ENCODE results near the gene NEK4. TPM values are rescaled to one million over a fixed set of nuclear protein-coding genes. Genes with fewer than 3 reads are reported as not detected.
"Not testable (repeated sequence)": the region's sequence is repeated elsewhere in the genome, so short reads cannot be mapped to it uniquely, and the experiment has no call there.

Gene NEK4
- total RNA-seq, 1 donor from 2014 or later, result 30.3 TPM

GRCh38 chr3:52685285-52685708 is 85.4 kb downstream of the NEK4 start:
- Mint-ChIP-seq H3K27ac (peak overlapping the region; percentile 97), H3K4me3 (peak overlapping the region; percentile 96), H3K36me3 (ENCODE audit: low read depth) (peaks cover 62% of the 10 kb centered on the region), H3K9me3 (no peaks in the 10 kb centered on the region), H3K4me1 (peaks cover 59% of the 10 kb centered on the region), H3K27me3 (peaks cover 1% of the 10 kb centered on the region)
- intact Hi-C loops (cut with micrococcal nuclease), result loop anchor here (1.0 to 10.0 kb wide), 4 partner anchors 87 to 410 kb away; partner anchors contain the start of genes NEK4, NISCH, TNNC1 and UQCC5
- DNase-seq, result peak; percentile 95

- Mint-ChIP-seq H3K9me3 (no peaks in the 10 kb centered on the region), H3K27me3 (peaks cover 1% of the 10 kb centered on the region), H3K4me1 (peaks cover 61% of the 10 kb centered on the region), H3K27ac (peak overlapping the region; percentile 85), H3K4me3 (peak overlapping the region; percentile 96), H3K36me3 (ENCODE audit: low read depth) (peaks cover 60% of the 10 kb centered on the region)
- intact Hi-C loops (cut with micrococcal nuclease), result loop anchor here (5.0 to 10.0 kb wide), 3 partner anchors 62 to 409 kb away; partner anchors contain the start of genes NISCH, TNNC1 and WDR82
- no peak for DNase-seq
These were observed 86.6 kb downstream of the NEK4 start for GRCh38 chr3:52684184-52684583.

DNA sequence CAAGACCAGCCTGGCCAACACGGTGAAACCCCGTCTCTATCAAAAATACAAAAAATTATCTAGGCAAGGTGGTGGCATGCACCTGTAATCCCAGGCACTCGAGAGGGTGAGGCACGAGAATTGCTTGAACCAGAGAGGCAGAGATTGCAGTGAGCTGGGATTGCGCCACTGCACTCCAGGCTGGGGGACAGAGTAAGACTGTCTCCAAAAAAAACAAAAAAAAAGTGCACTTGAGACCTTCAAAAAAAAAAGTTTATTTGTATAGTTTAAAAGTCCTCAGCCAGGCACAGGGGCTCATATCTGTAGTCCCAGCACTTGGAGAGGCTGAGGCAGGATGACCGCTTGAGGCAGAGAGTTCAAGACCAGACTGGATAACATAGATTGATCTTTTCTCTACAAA is 87.1 kb downstream of the NEK4 start:
- Mint-ChIP-seq H3K4me1 (peaks cover 58% of the 10 kb centered on the region), H3K27me3 (peaks cover 1% of the 10 kb centered on the region), H3K4me3 (peak overlapping the region; percentile 96), H3K36me3 (ENCODE audit: low read depth) (peaks cover 59% of the 10 kb centered on the region), H3K9me3 (no peaks in the 10 kb centered on the region), H3K27ac (peak overlapping the region; percentile 85)
- no peak for DNase-seq
- intact Hi-C loops (cut with micrococcal nuclease), result loop anchor here (5.0 to 10.0 kb wide), 3 partner anchors 61 to 409 kb away; partner anchors contain the start of genes NISCH, TNNC1 and WDR82

- peaks cover 1% of the 10 kb centered on the region for H3K27me3 Mint-ChIP-seq
- peaks cover 52% of the 10 kb centered on the region for H3K36me3 Mint-ChIP-seq (ENCODE audit: low read depth)
- no peak for DNase-seq
- H3K27ac Mint-ChIP-seq, result peak overlapping the region; percentile 88
- H3K4me3 Mint-ChIP-seq, result peak overlapping the region; percentile 48
- intact Hi-C loops (cut with micrococcal nuclease), result loop anchor here (1.0 to 10.0 kb wide), 4 partner anchors 11 to 407 kb away; partner anchors contain the start of genes NISCH, TNNC1 and WDR82
- no peaks in the 10 kb centered on the region for H3K9me3 Mint-ChIP-seq
- H3K4me1 Mint-ChIP-seq, result peaks cover 46% of the 10 kb centered on the region
These were observed 88.7 kb downstream of the NEK4 start for GRCh38 chr3:52682016-52682415.

- H3K27ac Mint-ChIP-seq, result peak overlapping the region; percentile 88
- peak overlapping the region; percentile 48 for H3K4me3 Mint-ChIP-seq
- peaks cover 1% of the 10 kb centered on the region for H3K27me3 Mint-ChIP-seq
- DNase-seq, result no peak
- intact Hi-C loops (cut with micrococcal nuclease), result loop anchor here (5.0 to 10.0 kb wide), 3 partner anchors 59 to 407 kb away; partner anchors contain the start of genes NISCH, TNNC1 and WDR82
- H3K36me3 Mint-ChIP-seq (ENCODE audit: low read depth), result peaks cover 52% of the 10 kb centered on the region
- peaks cover 42% of the 10 kb centered on the region for H3K4me1 Mint-ChIP-seq
- no peaks in the 10 kb centered on the region for H3K9me3 Mint-ChIP-seq
These were observed 89.1 kb downstream of the NEK4 start for GRCh38 chr3:52681596-52681995.

GRCh38 chr3:52679811-52680210 is 90.9 kb downstream of the NEK4 start:
- H3K27me3 Mint-ChIP-seq, result no peaks in the 10 kb centered on the region
- H3K4me3 Mint-ChIP-seq, result no peak overlapping the region
- H3K36me3 Mint-ChIP-seq (ENCODE audit: low read depth), result peaks cover 52% of the 10 kb centered on the region
- intact Hi-C loops (cut with micrococcal nuclease), result loop anchor here (5.0 to 10.0 kb wide), 3 partner anchors 58 to 405 kb away; partner anchors contain the start of genes NISCH, TNNC1 and WDR82
- H3K4me1 Mint-ChIP-seq, result peaks cover 45% of the 10 kb centered on the region
- no peak for DNase-seq
- no peaks in the 10 kb centered on the region for H3K9me3 Mint-ChIP-seq
- peak overlapping the region; percentile 78 for H3K27ac Mint-ChIP-seq

DNA sequence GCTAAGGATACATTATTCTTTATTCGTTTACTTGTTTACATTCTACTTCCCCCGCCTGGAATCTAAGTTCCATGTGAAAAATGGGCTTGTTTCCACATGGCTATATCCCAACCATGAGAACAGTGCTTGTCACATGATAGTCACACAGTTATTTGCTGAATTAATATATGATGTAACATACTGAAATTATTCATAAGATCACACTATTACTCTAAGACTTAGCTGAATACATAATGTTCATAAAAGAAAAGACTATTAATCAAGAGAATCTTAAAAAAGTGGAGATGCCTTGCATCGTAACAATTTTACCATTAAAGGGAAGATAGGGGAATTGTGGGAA is 91.6 kb downstream of the NEK4 start:
- intact Hi-C loops (cut with micrococcal nuclease), result no loop called here
- no peak for DNase-seq
- no peaks in the 10 kb centered on the region for H3K9me3 Mint-ChIP-seq
- no peaks in the 10 kb centered on the region for H3K27me3 Mint-ChIP-seq
- no peak overlapping the region for H3K4me3 Mint-ChIP-seq
- peak overlapping the region; percentile 25 for H3K27ac Mint-ChIP-seq
- H3K4me1 Mint-ChIP-seq, result peaks cover 40% of the 10 kb centered on the region
- peaks cover 53% of the 10 kb centered on the region for H3K36me3 Mint-ChIP-seq (ENCODE audit: low read depth)

DNA sequence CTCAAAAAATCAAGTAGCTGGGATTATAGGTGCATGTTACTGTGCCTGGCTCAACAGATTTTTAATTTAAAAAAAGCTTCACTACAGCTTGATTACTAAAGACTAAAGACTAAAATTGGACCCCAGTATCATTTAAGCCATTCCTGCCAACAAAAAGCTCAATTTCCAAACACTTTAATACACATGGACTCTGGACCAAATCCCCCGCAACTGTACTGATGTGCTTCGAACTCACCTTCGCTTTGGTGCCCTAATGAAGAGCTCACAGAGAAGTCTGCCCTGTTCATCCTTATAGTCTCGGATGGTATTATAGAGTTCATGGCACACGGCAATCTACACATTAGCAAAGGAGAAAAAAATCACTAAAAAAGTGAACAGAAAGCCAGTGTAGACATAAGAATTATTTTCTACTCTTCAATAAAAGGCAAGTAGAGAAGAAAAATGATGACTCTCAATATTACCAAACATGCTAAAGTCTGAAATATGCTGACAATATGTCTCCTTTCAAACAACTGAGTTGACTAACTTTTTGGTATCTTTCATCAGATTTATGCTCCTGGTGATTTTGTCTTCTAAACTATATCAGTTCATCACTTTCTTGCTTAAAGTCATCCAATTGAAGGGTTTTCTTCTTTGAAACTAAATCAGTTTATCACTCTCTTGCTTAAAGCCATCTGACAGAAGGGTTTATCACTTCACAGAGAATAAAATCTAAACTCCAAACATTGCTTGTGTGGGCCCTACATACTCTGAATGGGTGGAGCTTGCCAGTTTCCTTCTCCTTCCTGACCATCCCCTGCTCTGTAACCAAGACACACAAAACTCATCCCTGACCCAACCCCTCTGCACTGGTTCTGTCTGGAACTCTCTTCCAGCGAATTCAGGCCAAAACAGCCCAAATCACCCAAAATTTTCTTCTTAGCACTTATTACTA is 92.2 kb downstream of the NEK4 start:
- Mint-ChIP-seq H3K27ac (peak overlapping the region; percentile 25), H3K4me1 (peaks cover 37% of the 10 kb centered on the region), H3K27me3 (no peaks in the 10 kb centered on the region), H3K9me3 (no peaks in the 10 kb centered on the region), H3K4me3 (no peak overlapping the region), H3K36me3 (ENCODE audit: low read depth) (peaks cover 53% of the 10 kb centered on the region)
- intact Hi-C loops (cut with micrococcal nuclease), result no loop called here
- no peak for DNase-seq

- H3K4me1 Mint-ChIP-seq, result peaks cover 32% of the 10 kb centered on the region
- H3K27ac Mint-ChIP-seq; intact Hi-C loops (cut with micrococcal nuclease); DNase-seq; H3K9me3 Mint-ChIP-seq; H3K4me3 Mint-ChIP-seq; H3K27me3 Mint-ChIP-seq: not testable (repeated sequence)
- H3K36me3 Mint-ChIP-seq (ENCODE audit: low read depth), result peaks cover 59% of the 10 kb centered on the region
These were observed 94.5 kb downstream of the NEK4 start for GRCh38 chr3:52676201-52676600.

DNA sequence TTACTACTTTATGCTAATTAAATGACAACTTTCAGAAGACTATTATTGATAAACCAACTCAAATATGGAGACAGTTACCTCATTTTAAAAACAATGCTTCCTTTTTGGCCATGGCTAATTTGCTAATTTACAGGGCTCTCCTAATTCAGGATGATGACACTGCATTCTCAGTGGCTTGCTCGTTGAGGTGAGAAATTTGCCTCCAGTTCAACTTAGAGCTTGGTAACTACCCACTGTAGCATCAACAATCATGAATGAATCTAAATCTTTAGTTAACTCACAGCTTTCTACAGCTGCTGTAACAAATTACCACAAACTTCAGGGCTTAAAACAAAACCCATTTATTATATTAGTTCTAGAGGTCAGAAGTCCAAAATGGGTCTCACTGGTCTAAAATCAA is 99.1 kb downstream of the NEK4 start:
- intact Hi-C loops (cut with micrococcal nuclease), result loop anchor here (1.0 to 2.0 kb wide), 2 partner anchors 11 to 15 kb away; no protein-coding TSS in a partner anchor
- peak overlapping the region; percentile 99 for H3K27ac Mint-ChIP-seq
- H3K4me1 Mint-ChIP-seq, result peaks cover 29% of the 10 kb centered on the region
- H3K9me3 Mint-ChIP-seq, result no peaks in the 10 kb centered on the region
- no peak for DNase-seq
- H3K36me3 Mint-ChIP-seq (ENCODE audit: low read depth), result peaks cover 48% of the 10 kb centered on the region
- no peaks in the 10 kb centered on the region for H3K27me3 Mint-ChIP-seq
- H3K4me3 Mint-ChIP-seq, result peak overlapping the region; percentile 57

- Mint-ChIP-seq H3K4me3 (peak overlapping the region; percentile 59), H3K4me1 (peaks cover 26% of the 10 kb centered on the region), H3K27ac (peak overlapping the region; percentile 99), H3K36me3 (ENCODE audit: low read depth) (peaks cover 45% of the 10 kb centered on the region), H3K9me3 (no peaks in the 10 kb centered on the region), H3K27me3 (no peaks in the 10 kb centered on the region)
- DNase-seq, result peak; percentile 81
- intact Hi-C loops (cut with micrococcal nuclease), result loop anchor here (1.0 to 2.0 kb wide), 2 partner anchors 11 to 14 kb away; no protein-coding TSS in a partner anchor
These were observed 99.9 kb downstream of the NEK4 start for GRCh38 chr3:52670621-52671521.

- no peaks in the 10 kb centered on the region for H3K27me3 Mint-ChIP-seq
- H3K9me3 Mint-ChIP-seq, result no peaks in the 10 kb centered on the region
- no peak overlapping the region for H3K27ac Mint-ChIP-seq
- peaks cover 53% of the 10 kb centered on the region for H3K36me3 Mint-ChIP-seq (ENCODE audit: low read depth)
- intact Hi-C loops (cut with micrococcal nuclease), result no loop called here
- DNase-seq, result no peak
- peaks cover 2% of the 10 kb centered on the region for H3K4me1 Mint-ChIP-seq
- H3K4me3 Mint-ChIP-seq, result no peak overlapping the region
These were observed 107.6 kb downstream of the NEK4 start for GRCh38 chr3:52663098-52663497.

DNA sequence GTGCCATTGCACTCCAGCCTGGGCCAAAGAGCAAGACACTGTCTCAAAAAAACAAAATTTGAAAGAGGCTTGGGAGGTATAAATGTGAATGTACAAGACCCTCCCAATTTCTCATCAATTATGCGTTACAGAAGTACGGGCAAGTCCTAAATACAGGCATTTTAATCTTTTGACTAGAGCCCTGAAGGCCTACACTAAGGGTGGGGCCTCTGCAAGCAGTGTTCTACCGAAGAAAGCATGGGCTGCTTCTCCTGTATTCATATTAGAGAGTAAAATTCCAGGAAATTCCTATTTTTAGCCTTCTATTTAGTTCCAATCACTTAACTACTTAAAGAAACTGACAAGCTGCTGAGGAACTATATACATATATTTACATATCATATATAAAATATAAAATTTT is 110.7 kb downstream of the NEK4 start:
- Mint-ChIP-seq H3K9me3 (no peaks in the 10 kb centered on the region), H3K27ac (no peak overlapping the region), H3K4me3 (no peak overlapping the region), H3K36me3 (ENCODE audit: low read depth) (peaks cover 58% of the 10 kb centered on the region), H3K27me3 (no peaks in the 10 kb centered on the region), H3K4me1 (peaks cover 3% of the 10 kb centered on the region)
- intact Hi-C loops (cut with micrococcal nuclease), result no loop called here
- DNase-seq, result no peak
